Lower lobe of right lung (tissue), 2 donors: ENCODE measurements around the gene CPSF4. TPM values are rescaled to one million over a fixed set of nuclear protein-coding genes. Genes with fewer than 3 reads are reported as not detected.

Experiments used
- ATAC-seq, 2 donors: fragments of 200-7000 bp; cut with Tn5 transposase; one replicate each; pipeline ENCODE4 v1.9.1; 2020 to 2022; ENCODE audit warnings: mild to moderate bottlenecking in 2 of 2, moderate library complexity in 2 of 2
- DNase-seq: peaks from one replicate; pipeline ENCODE4 v3.0.0-alpha.2; 2020
- H3K27ac ChIP-seq: fragments of 200-600 bp; one replicate; pipeline ENCODE4 v1.8.0; 2022
- H3K27me3 ChIP-seq: fragments of 200-600 bp; one replicate; pipeline ENCODE4 v1.8.0; 2022; ENCODE audit warnings: low read depth
- H3K36me3 ChIP-seq: fragments of 200-600 bp; one replicate; pipeline ENCODE4 v1.8.0; 2022; ENCODE audit warnings: mild to moderate bottlenecking
- H3K4me1 ChIP-seq: fragments of 200-600 bp; one replicate; pipeline ENCODE4 v1.8.0; 2022
- H3K4me3 ChIP-seq: fragments of 200-600 bp; one replicate; pipeline ENCODE4 v1.8.0; 2022; ENCODE audit warnings: mild to moderate bottlenecking
- H3K9me3 ChIP-seq: fragments of 200-600 bp; one replicate; pipeline ENCODE4 v1.8.0; 2022
- intact Hi-C: fragments of 100-400 bp; cut with DNase I; formaldehyde crosslinking; loops from one replicate; pipeline ENCODE4 v1.11.0; 2022
- total RNA-seq: library from RNA; stranded (reverse); fragmentation: NEBNext Ultra II Directional; extraction: Animal tissue kit (Norgen Biotek cat#: 25700); gene quantifications from one replicate; pipeline ENCODE4 v1.2.1, GENCODE V29; 2021
- TF ChIP-seq, protein P1 (sequence below): fragments of 200-600 bp; IDR thresholded peaks from one replicate; pipeline ENCODE4 v1.8.0; 2022; ENCODE audit warnings: antibody characterized with exemption, mild to moderate bottlenecking
- donor health status: DM: no; HTN: yes; CAD: no; lungs with severe emphysema.

CPSF4 gene
- total RNA-seq, 1 donor from 2014 or later, result 26.8 TPM

DNA sequence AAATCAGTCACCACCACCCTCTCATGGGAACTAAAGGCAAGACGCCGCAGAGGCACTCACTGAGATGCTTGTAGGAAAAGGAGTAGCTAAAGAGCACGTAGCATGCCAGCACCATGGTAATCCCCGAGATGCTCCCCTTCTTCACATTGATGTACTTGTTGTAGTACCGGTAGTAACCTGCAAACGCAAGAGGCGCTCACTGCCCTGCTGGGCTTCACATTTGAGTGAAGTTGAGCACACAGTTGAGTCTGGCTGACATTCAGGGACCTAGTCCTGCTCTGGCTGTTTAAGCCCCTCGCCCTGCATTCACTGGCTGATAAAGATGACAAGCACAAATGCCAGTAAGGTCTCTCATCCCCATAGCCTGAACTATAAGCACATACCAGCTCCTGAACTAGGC is 20.3 kb downstream of the CPSF4 start:
- ATAC-seq, result no peak
- no peak overlapping the region for H3K27ac ChIP-seq
- H3K4me1 ChIP-seq, result peaks cover 16% of the 10 kb centered on the region
- no peaks in the 10 kb centered on the region for H3K9me3 ChIP-seq
- TF ChIP-seq, protein P1, sequence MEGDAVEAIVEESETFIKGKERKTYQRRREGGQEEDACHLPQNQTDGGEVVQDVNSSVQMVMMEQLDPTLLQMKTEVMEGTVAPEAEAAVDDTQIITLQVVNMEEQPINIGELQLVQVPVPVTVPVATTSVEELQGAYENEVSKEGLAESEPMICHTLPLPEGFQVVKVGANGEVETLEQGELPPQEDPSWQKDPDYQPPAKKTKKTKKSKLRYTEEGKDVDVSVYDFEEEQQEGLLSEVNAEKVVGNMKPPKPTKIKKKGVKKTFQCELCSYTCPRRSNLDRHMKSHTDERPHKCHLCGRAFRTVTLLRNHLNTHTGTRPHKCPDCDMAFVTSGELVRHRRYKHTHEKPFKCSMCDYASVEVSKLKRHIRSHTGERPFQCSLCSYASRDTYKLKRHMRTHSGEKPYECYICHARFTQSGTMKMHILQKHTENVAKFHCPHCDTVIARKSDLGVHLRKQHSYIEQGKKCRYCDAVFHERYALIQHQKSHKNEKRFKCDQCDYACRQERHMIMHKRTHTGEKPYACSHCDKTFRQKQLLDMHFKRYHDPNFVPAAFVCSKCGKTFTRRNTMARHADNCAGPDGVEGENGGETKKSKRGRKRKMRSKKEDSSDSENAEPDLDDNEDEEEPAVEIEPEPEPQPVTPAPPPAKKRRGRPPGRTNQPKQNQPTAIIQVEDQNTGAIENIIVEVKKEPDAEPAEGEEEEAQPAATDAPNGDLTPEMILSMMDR, result no peak
- H3K27me3 ChIP-seq, result no peaks in the 10 kb centered on the region
- intact Hi-C loops, result no loop called here
- no peak overlapping the region for H3K4me3 ChIP-seq
- peaks cover 76% of the 10 kb centered on the region for H3K36me3 ChIP-seq
- no peak for DNase-seq

DNA sequence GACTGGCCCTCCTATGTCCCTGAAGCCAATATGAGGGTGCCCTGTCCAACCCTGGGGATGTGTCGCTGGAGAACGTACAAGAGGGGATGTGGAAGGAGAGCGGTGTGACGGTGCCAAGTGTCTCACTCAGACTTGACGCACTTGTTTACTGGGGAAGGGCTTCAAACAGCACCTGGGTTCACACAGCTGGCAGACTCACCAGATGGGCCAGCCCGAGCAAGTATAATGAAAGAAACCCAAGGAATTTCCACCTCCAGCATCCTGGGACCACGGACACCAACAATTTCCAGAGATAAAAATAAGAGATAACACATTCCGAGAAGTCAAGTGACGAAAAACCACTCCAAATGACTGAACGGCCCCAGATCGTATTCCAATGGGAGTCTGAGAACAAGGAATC is 21.9 kb downstream of the CPSF4 start:
- no peak overlapping the region for H3K27ac ChIP-seq
- no peak overlapping the region for H3K4me3 ChIP-seq
- intact Hi-C loops, result no loop called here
- H3K9me3 ChIP-seq, result no peaks in the 10 kb centered on the region
- ATAC-seq (no peak), DNase-seq (no peak)
- H3K36me3 ChIP-seq, result peaks cover 62% of the 10 kb centered on the region
- H3K4me1 ChIP-seq, result peaks cover 31% of the 10 kb centered on the region
- H3K27me3 ChIP-seq, result no peaks in the 10 kb centered on the region
- TF ChIP-seq, protein P1, result no peak

DNA sequence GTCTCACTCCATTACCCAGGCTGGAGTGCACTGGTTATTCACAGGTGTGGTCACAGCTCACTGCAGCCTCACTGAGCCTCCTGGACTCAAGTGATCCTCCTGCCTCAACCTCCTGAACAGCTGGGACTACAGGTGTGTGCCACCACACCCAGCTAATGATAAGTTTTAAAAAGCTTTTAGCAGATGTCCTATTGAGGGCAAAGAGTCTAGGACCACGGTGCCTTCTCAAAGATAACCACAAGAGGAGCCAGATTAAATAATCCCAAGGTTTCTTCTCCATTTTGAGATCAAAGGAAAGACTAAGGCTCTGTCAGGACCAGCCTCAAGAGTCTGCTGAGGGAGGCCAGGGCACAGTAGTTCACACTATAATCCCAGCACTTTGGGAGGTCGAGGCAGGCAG is 22.5 kb downstream of the CPSF4 start:
- Histone ChIP-seq H3K4me1 (peaks cover 32% of the 10 kb centered on the region), H3K27ac (no peak overlapping the region), H3K27me3 (no peaks in the 10 kb centered on the region), H3K4me3 (no peak overlapping the region), H3K9me3 (no peaks in the 10 kb centered on the region), H3K36me3 (peaks cover 56% of the 10 kb centered on the region)
- TF ChIP-seq, protein P1, result no peak
- intact Hi-C loops, result no loop called here
- ATAC-seq (no peak), DNase-seq (no peak)

DNA sequence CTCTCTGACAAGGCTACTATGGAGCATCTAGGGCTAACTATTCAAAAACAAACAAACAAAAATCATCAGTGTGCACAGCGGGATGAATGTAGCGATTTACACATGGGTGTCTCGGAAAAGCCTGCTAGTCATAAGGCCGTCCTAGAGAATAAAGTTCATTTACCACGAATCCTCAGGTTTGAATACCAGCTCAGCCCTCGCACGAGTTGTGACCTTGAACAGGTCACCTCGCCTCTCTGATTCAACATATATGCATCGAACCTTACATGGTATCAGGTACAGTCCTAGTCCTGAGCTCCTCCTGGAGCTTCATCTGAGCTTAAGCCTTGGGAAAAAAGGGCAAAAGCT is 26.7 kb downstream of the CPSF4 start:
- H3K36me3 ChIP-seq, result peaks cover 14% of the 10 kb centered on the region
- TF ChIP-seq, protein P1, result no peak
- no peaks in the 10 kb centered on the region for H3K27me3 ChIP-seq
- no peaks in the 10 kb centered on the region for H3K9me3 ChIP-seq
- peak in 1 of 2 donors; percentile 13 for ATAC-seq
- peak overlapping the region; percentile 99 for H3K4me3 ChIP-seq
- H3K4me1 ChIP-seq, result peaks cover 32% of the 10 kb centered on the region
- H3K27ac ChIP-seq, result peak overlapping the region; percentile 92
- DNase-seq, result no peak
- intact Hi-C loops, result no loop called here

DNA sequence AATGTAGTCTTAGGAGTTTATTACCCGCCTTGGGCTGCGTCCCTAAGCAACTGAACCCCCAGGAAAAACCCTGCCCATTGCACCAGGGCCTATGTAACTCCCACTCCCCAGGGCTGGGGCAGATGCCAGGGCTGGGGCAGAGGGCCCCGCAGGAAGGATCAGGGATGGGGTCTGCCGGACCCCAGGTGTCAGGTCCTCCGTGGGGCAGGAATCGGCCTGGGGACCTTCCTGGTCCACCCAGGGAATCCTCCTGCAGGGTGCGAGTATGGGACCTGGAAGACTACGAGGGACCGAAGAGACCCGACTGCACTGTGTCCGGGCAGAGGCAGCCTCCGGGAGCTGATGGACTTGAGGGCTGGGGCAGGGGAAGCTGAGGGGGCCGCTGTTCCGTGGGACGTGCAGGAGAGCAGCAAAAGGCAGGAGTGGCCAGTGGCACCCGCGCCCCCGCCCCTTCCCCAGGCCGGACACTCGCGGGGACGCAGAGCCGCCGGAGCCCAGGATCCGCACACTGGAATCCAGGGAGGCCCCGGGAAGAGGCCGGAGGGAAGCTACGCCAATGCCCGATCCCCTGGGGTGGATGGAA is 29.7 kb downstream of the CPSF4 start:
- Histone ChIP-seq H3K27me3 (no peaks in the 10 kb centered on the region), H3K4me1 (peaks cover 34% of the 10 kb centered on the region), H3K9me3 (no peaks in the 10 kb centered on the region), H3K36me3 (peaks cover 8% of the 10 kb centered on the region), H3K4me3 (no peak overlapping the region), H3K27ac (no peak overlapping the region)
- intact Hi-C loops, result no loop called here
- DNase-seq, result peak; percentile 49
- TF ChIP-seq, protein P1, result no peak
- no peak for ATAC-seq
